ENCODE data around the gene PTGDS. TPM values are rescaled to one million over a fixed set of nuclear protein-coding genes. Genes with fewer than 3 reads are reported as not detected.

The PTGDS gene
- total and polyA plus RNA-seq, 5 donors, result 3,127 to 6,981 (median 5,038) TPM

DNA sequence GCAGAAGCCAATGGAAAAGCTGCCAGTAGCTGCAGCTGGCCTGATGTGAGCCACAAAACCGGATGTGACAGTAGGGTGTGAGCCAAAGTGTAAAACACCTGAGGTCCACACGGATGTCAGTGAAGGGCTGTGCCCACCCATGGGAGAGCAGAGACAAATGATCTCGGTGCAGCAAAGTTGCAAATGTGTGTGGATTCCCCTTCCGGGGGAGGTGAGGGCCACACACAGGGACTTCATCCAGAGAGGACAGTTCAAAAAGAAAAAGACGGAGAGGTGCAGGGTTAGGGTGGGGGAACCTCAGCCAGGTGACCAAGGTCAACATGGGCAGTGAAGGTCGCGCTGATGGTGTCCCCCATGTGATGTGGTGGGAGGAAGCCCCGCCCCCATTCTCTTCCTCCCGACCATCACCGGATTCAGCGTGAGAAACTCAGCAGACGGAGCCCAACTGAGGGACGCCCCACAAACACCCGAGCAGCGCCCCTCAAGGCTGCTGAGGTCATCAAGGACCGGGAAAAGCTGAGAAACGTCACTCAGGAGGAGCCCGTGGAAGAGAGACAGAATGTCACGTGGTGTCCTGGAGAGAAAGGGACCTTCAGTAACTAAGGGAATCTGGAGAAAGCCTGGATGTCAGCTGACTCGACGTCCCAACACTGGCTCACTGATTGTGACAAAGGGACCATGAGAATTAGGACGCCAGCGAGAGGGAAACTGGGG is 11.4 kb upstream of the PTGDS start:
- no peak for ATAC-seq
- 24% methylated on average over 23 of the region's 23 CpGs for WGBS
- no peaks in the 10 kb centered on the region for H3K4me1 ChIP-seq (ENCODE audit: control insufficient read depth, insufficient read depth, low read length)
- H3K27ac ChIP-seq (ENCODE audit: low read length), result no peak overlapping the region
- peak in 1 of 3 donors; percentile 59 for DNase-seq
- H3K27me3 ChIP-seq (ENCODE audit: control insufficient read depth, insufficient read depth), result no peaks in the 10 kb centered on the region
- intact Hi-C loops (cut with DNase I), result no loop called here
- no peaks in the 10 kb centered on the region for H3K9me3 ChIP-seq (ENCODE audit: control insufficient read depth, low read length)
- no peak overlapping the region for H3K4me3 ChIP-seq (ENCODE audit: low read length)

DNA sequence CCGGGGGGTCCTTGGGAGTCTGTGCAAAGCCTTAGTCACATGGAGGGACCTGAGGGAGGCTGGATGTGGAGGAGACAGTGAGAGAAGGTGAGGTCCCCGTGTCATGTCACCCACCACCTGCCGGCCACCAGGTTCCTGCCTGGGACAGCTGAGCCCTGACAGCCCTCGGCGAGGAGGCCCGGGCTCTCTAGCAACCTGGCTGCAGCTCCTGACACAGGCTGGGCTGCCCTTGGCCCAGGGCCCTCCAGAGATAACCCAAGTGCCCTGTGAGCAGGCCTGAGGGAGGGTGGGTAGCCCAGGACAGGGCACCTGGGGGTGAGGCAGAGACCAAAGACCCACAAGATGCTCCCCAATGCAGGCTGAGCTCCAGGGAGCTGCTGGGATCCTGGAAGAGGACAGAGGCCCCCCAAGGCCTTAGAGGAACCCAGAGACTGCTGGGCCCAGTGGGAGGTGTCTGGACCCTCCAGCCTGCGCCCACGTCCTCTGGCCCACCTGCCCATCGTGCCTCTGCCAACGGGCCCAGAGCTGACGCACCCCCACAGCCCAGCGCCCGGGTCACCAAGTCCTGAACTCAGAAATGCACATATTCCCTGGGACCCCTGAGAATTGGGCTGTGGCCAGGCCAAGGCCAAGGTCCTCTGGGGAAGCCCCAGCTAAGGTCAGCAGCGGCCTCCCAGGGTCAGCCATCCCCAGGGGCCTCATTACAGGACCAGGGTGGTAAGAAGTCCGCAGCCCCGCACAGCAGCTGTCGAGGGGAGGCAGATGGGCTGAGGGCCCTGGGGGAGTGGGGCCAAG is 8.8 kb upstream of the PTGDS start:
- H3K4me1 ChIP-seq (ENCODE audit: control insufficient read depth, insufficient read depth, low read length), result no peaks in the 10 kb centered on the region
- no peak overlapping the region for H3K27ac ChIP-seq (ENCODE audit: low read length)
- DNase-seq (no peak), ATAC-seq (no peak)
- 79% methylated on average over 17 of the region's 17 CpGs for WGBS
- no peaks in the 10 kb centered on the region for H3K9me3 ChIP-seq (ENCODE audit: control insufficient read depth, low read length)
- no peaks in the 10 kb centered on the region for H3K27me3 ChIP-seq (ENCODE audit: control insufficient read depth, insufficient read depth)
- no peak overlapping the region for H3K4me3 ChIP-seq (ENCODE audit: low read length)
- intact Hi-C loops (cut with DNase I), result no loop called here

GRCh38 chr9:136969150-136969549 is 8.2 kb upstream of the PTGDS start:
- H3K27ac ChIP-seq (ENCODE audit: low read length), result no peak overlapping the region
- H3K27me3 ChIP-seq (ENCODE audit: control insufficient read depth, insufficient read depth), result no peaks in the 10 kb centered on the region
- peak in 1 of 3 donors; percentile 48 for DNase-seq
- H3K4me1 ChIP-seq (ENCODE audit: control insufficient read depth, insufficient read depth, low read length), result no peaks in the 10 kb centered on the region
- no peak overlapping the region for H3K4me3 ChIP-seq (ENCODE audit: low read length)
- no peaks in the 10 kb centered on the region for H3K9me3 ChIP-seq (ENCODE audit: control insufficient read depth, low read length)
- ATAC-seq, result no peak
- intact Hi-C loops (cut with DNase I), result no loop called here
- 77% methylated on average over 17 of the region's 17 CpGs for WGBS

- Histone ChIP-seq H3K9me3 (ENCODE audit: control insufficient read depth, low read length) (no peaks in the 10 kb centered on the region), H3K27me3 (ENCODE audit: control insufficient read depth, insufficient read depth) (no peaks in the 10 kb centered on the region), H3K4me1 (ENCODE audit: control insufficient read depth, insufficient read depth, low read length) (no peaks in the 10 kb centered on the region), H3K27ac (ENCODE audit: low read length) (no peak overlapping the region), H3K4me3 (ENCODE audit: low read length) (no peak overlapping the region)
- WGBS, result 81% methylated on average over 5 of the region's 5 CpGs
- DNase-seq (no peak), ATAC-seq (no peak)
- intact Hi-C loops (cut with DNase I), result no loop called here
Measured at GRCh38 chr9:136969774-136970173, 7.5 kb upstream of the PTGDS start.

DNA sequence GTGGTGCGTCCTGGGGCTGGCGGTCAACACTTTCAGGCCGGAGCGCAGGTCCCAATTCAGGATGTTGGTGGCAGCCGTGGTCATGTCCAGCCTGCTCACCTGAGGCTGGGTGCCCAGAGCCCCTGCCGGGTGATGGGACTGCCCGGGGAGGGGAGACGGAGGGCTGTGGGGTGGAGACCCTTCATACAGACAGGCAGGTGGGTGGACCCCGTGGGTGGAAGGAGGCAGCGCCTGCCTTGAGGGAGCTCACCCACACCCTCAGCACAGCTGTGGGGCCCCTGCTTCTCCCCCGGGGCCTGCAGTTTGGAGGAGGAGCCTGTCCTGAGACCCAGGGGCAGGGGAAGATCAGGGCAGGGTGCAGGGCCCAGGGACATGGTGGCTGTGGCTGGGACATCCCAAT is 6.9 kb upstream of the PTGDS start:
- intact Hi-C loops (cut with DNase I), result no loop called here
- no peak overlapping the region for H3K27ac ChIP-seq (ENCODE audit: low read length)
- no peaks in the 10 kb centered on the region for H3K4me1 ChIP-seq (ENCODE audit: control insufficient read depth, insufficient read depth, low read length)
- no peaks in the 10 kb centered on the region for H3K9me3 ChIP-seq (ENCODE audit: control insufficient read depth, low read length)
- no peak overlapping the region for H3K4me3 ChIP-seq (ENCODE audit: low read length)
- 81% methylated on average over 11 of the region's 11 CpGs for WGBS
- ATAC-seq, result no peak
- H3K27me3 ChIP-seq (ENCODE audit: control insufficient read depth, insufficient read depth), result no peaks in the 10 kb centered on the region
- no peak for DNase-seq

- 80% methylated on average over 14 of the region's 14 CpGs for WGBS
- H3K27ac ChIP-seq (ENCODE audit: low read length), result no peak overlapping the region
- no peaks in the 10 kb centered on the region for H3K27me3 ChIP-seq (ENCODE audit: control insufficient read depth, insufficient read depth)
- H3K9me3 ChIP-seq (ENCODE audit: control insufficient read depth, low read length), result no peaks in the 10 kb centered on the region
- no peak for DNase-seq
- no peaks in the 10 kb centered on the region for H3K4me1 ChIP-seq (ENCODE audit: control insufficient read depth, insufficient read depth, low read length)
- intact Hi-C loops (cut with DNase I), result no loop called here
- no peak for ATAC-seq
- no peak overlapping the region for H3K4me3 ChIP-seq (ENCODE audit: low read length)
Measured at GRCh38 chr9:136971746-136972145, 5.6 kb upstream of the PTGDS start.

DNA sequence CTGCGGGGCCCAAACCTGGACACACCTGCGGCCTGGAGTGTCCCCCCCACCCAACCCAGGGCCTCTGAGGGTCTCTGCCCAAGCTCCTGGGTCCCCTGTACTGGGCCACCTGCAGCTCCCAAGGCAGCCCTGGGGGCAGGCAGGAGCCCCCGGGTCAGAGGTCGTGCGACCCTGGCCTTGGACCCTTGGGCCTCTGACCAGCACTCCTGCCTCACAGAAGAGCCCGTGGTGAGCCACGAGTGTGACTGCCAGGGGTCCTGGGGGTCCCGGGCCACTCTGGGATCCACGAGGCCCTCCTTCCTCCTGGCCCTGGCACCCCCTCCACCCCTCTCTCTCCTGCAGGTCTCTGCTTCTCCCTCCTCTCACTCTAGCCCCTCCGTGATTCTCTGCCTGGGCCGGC is 5.0 kb upstream of the PTGDS start:
- no peak for ATAC-seq
- Histone ChIP-seq H3K4me3 (ENCODE audit: low read length) (no peak overlapping the region), H3K27me3 (ENCODE audit: control insufficient read depth, insufficient read depth) (no peaks in the 10 kb centered on the region), H3K9me3 (ENCODE audit: control insufficient read depth, low read length) (no peaks in the 10 kb centered on the region), H3K4me1 (ENCODE audit: control insufficient read depth, insufficient read depth, low read length) (no peaks in the 10 kb centered on the region), H3K27ac (ENCODE audit: low read length) (no peak overlapping the region)
- WGBS, result 85% methylated on average over 11 of the region's 11 CpGs
- intact Hi-C loops (cut with DNase I), result no loop called here
- no peak for DNase-seq

- Histone ChIP-seq H3K4me1 (ENCODE audit: control insufficient read depth, insufficient read depth, low read length) (no peaks in the 10 kb centered on the region), H3K9me3 (ENCODE audit: control insufficient read depth, low read length) (no peaks in the 10 kb centered on the region), H3K27me3 (ENCODE audit: control insufficient read depth, insufficient read depth) (no peaks in the 10 kb centered on the region), H3K4me3 (ENCODE audit: low read length) (no peak overlapping the region), H3K27ac (ENCODE audit: low read length) (no peak overlapping the region)
- intact Hi-C loops (cut with DNase I), result no loop called here
- WGBS, result 63% methylated on average over 13 of the region's 13 CpGs
- no peak for ATAC-seq
- no peak for DNase-seq
Measured at GRCh38 chr9:136972743-136973142, 4.6 kb upstream of the PTGDS start.

GRCh38 chr9:136973618-136974617 is 3.4 kb upstream of the PTGDS start:
- H3K27ac ChIP-seq (ENCODE audit: low read length), result no peak overlapping the region
- peak in 1 of 3 donors; percentile 14 for DNase-seq

GRCh38 chr9:136974817-136975535 is 2.3 kb upstream of the PTGDS start:
- WGBS, result 59% methylated on average over 15 of the region's 15 CpGs
- no peaks in the 10 kb centered on the region for H3K27me3 ChIP-seq (ENCODE audit: control insufficient read depth, insufficient read depth)
- H3K4me3 ChIP-seq (ENCODE audit: low read length), result no peak overlapping the region
- DNase-seq, result peak in 2 of 3 donors; percentile 72 to 82
- intact Hi-C loops (cut with DNase I), result no loop called here
- H3K4me1 ChIP-seq (ENCODE audit: control insufficient read depth, insufficient read depth, low read length), result no peaks in the 10 kb centered on the region
- H3K27ac ChIP-seq (ENCODE audit: low read length), result peak overlapping the region; percentile 34
- H3K9me3 ChIP-seq (ENCODE audit: control insufficient read depth, low read length), result no peaks in the 10 kb centered on the region
- peak; percentile 1 to 45 for ATAC-seq

More at GRCh38 chr9:136973618-136974617, 3.4 kb upstream of the PTGDS start:
- 88% methylated on average over 29 of the region's 29 CpGs for WGBS
- intact Hi-C loops (cut with DNase I), result no loop called here
- no peak for ATAC-seq
- Histone ChIP-seq H3K4me3 (ENCODE audit: low read length) (no peak overlapping the region), H3K9me3 (ENCODE audit: control insufficient read depth, low read length) (no peaks in the 10 kb centered on the region), H3K27me3 (ENCODE audit: control insufficient read depth, insufficient read depth) (no peaks in the 10 kb centered on the region), H3K4me1 (ENCODE audit: control insufficient read depth, insufficient read depth, low read length) (no peaks in the 10 kb centered on the region)

Data from right cardiac atrium (tissue), 5 donors.